Smooth muscle cell (in vitro differentiated cells): Measurements from ENCODE around the gene CACNA2D4. TPM values are rescaled to one million over a fixed set of nuclear protein-coding genes. Genes with fewer than 3 reads are reported as not detected.

Experiments
- DNase-seq: peaks from one replicate; lab custom pipeline; 2025; ENCODE audit not compliant: unreplicated experiment; lab: John Stamatoyannopoulos, UW
- H2AFZ ChIP-seq: fragments of 200-600 bp; sonication (generic); 2 replicates; pipeline ENCODE4 v1.6.0; 2016; ENCODE audit warnings: antibody characterized with exemption, low read depth, mild to moderate bottlenecking
- H3F3A ChIP-seq: fragments of 200-600 bp; sonication (generic); 2 replicates; pipeline ENCODE4 v1.6.0; 2017; ENCODE audit warnings: antibody characterized with exemption, low read depth
- H3K27ac ChIP-seq: fragments of 200-600 bp; sonication (generic); 2 replicates; pipeline ENCODE4 v1.5.1; 2016; ENCODE audit warnings: low read depth, mild to moderate bottlenecking
- H3K27me3 ChIP-seq: fragments of 200-600 bp; sonication (generic); 2 replicates; pipeline ENCODE4 v1.6.1; 2016; ENCODE audit warnings: low read depth, mild to moderate bottlenecking
- H3K36me3 ChIP-seq: fragments of 200-600 bp; sonication (generic); 2 replicates; pipeline ENCODE4 v1.5.1; 2016; ENCODE audit warnings: low read depth
- H3K4me1 ChIP-seq: fragments of 200-600 bp; sonication (generic); 2 replicates; pipeline ENCODE4 v1.5.1; 2016; ENCODE audit warnings: low read depth
- H3K4me2 ChIP-seq: fragments of 200-600 bp; sonication (generic); 2 replicates; pipeline ENCODE4 v1.6.0; 2016; ENCODE audit warnings: mild to moderate bottlenecking
- H3K4me3 ChIP-seq: fragments of 200-600 bp; sonication (generic); 2 replicates; pipeline ENCODE4 v1.5.1; 2016; ENCODE audit warnings: mild to moderate bottlenecking
- H3K79me2 ChIP-seq: fragments of 200-600 bp; sonication (generic); 2 replicates; pipeline ENCODE4 v1.6.0; 2016; ENCODE audit warnings: low read depth, mild to moderate bottlenecking
- H3K9ac ChIP-seq: fragments of 200-600 bp; sonication (generic); 2 replicates; pipeline ENCODE4 v1.6.0; 2016; ENCODE audit warnings: low read depth
- H3K9me3 ChIP-seq: fragments of 200-600 bp; sonication (generic); replicated peaks from 2 replicates; pipeline ENCODE4 v1.5.1; 2016; ENCODE audit warnings: low read depth
- H4K20me1 ChIP-seq: fragments of 200-600 bp; sonication (generic); 2 replicates; pipeline ENCODE4 v1.6.0; 2016; ENCODE audit warnings: low read depth
- CTCF ChIP-seq: fragments of 200-600 bp; sonication (generic); IDR thresholded peaks from 2 replicates; pipeline ENCODE4 v1.5.1; 2017; ENCODE audit warnings: borderline replicate concordance, mild to moderate bottlenecking, antibody characterized with exemption; ENCODE audit not compliant: insufficient read depth, poor library complexity, severe bottlenecking
- WGBS: methylation state at CpG from one replicate; pipeline ENCODE4 v1.1.7; 2016; ENCODE audit warnings: low lambda C conversion rate; 5-methylcytosine and 5-hydroxymethylcytosine counted together
- polyA plus RNA-seq: library from polyadenylated mRNA; unstranded; fragments of >200 nt; fragmentation: Nextera tagmentation; extraction: Ambion mirVana; gene quantifications from 2 replicates; pipeline ENCODE4 v1.2.1, GENCODE V29; 2016
- total RNA-seq: library from RNA; depleted of rRNA; stranded (reverse); fragments of >200 nt; gene quantifications from 2 replicates; pipeline ENCODE4 v1.2.3, GENCODE V29; 2014

Gene CACNA2D4
- total and polyA plus RNA-seq, 2 experiments from 2014 or later: 0.98 TPM; not detected in 1

- Histone ChIP-seq H3K4me2 (no peak overlapping the region), H3K9me3 (no peaks in the 10 kb centered on the region), H3K27ac (no peak overlapping the region), H3F3A (no peaks in the 10 kb centered on the region), H3K4me3 (no peak overlapping the region), H3K27me3 (no peaks in the 10 kb centered on the region), H3K36me3 (no peaks in the 10 kb centered on the region), H2AFZ (no peak overlapping the region), H4K20me1 (no peaks in the 10 kb centered on the region), H3K4me1 (peaks cover 23% of the 10 kb centered on the region), H3K9ac (no peak overlapping the region), H3K79me2 (no peaks in the 10 kb centered on the region)
- no peak for DNase-seq
- 84% methylated on average over 16 of the region's 17 CpGs for WGBS
- TF ChIP-seq CTCF: no peak
Observed at GRCh38 chr12:1914114-1914911, 4.1 kb downstream of the CACNA2D4 start.

DNA sequence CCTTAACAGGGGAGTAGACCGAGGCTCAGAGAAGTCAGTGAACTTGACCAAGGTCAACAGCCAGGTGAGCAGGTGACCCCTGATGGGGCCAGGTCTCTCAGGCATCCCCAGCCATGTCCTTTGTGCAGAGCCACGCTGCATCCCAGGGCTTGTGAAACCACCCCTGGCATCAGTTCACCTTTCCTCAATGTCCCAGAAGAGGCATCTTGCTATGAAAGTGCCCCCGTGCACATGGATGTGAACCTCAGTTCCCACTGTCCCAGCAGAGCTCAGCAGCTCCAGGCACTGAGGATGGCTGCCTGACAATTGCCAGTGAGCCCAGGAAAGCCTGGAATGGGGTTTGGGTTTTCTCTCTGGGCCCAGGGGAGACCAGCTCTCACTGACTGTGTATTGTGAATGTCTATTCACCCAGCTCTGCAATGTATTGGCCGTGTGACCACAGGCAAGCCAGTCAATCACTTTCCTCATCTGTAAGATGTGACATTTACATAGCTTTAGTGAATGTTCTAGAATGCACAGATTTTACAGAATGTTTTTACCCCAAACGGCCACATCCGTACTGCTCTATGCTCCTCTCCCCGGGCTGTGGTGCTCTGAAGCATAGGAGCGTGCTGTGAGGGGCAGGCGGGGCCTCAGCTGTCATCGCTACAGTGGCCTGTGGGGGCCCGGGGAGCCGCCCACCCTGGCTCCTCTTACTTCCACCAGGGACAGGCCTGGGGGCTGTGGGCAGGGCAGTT lies 4.9 kb downstream of the CACNA2D4 start:
- WGBS: 82% methylated on average over 12 of the region's 12 CpGs
- no peak for DNase-seq
- H4K20me1 ChIP-seq: no peaks in the 10 kb centered on the region
- no peaks in the 10 kb centered on the region for H3F3A ChIP-seq
- no peak overlapping the region for H3K9ac ChIP-seq
- H3K4me1 ChIP-seq: peaks cover 15% of the 10 kb centered on the region
- H3K79me2 ChIP-seq: no peaks in the 10 kb centered on the region
- no peaks in the 10 kb centered on the region for H3K9me3 ChIP-seq
- no peaks in the 10 kb centered on the region for H3K36me3 ChIP-seq
- H3K4me2 ChIP-seq: no peak overlapping the region
- no peaks in the 10 kb centered on the region for H3K27me3 ChIP-seq
- H3K4me3 ChIP-seq: no peak overlapping the region
- H2AFZ ChIP-seq: no peak overlapping the region
- H3K27ac ChIP-seq: no peak overlapping the region
- no peak for TF ChIP-seq CTCF

- Histone ChIP-seq H4K20me1 (no peaks in the 10 kb centered on the region), H2AFZ (no peak overlapping the region), H3K4me3 (no peak overlapping the region), H3K9me3 (no peaks in the 10 kb centered on the region), H3K4me1 (peaks cover 8% of the 10 kb centered on the region), H3K4me2 (no peak overlapping the region), H3K79me2 (no peaks in the 10 kb centered on the region), H3F3A (no peaks in the 10 kb centered on the region), H3K27me3 (no peaks in the 10 kb centered on the region), H3K36me3 (no peaks in the 10 kb centered on the region), H3K27ac (no peak overlapping the region), H3K9ac (no peak overlapping the region)
- WGBS: 76% methylated on average over 18 of the region's 18 CpGs
- DNase-seq: no peak
- no peak for TF ChIP-seq CTCF
Observed at GRCh38 chr12:1912580-1913376, 5.7 kb downstream of the CACNA2D4 start.
